ENCODE results near the gene VSIG1.

DNA sequence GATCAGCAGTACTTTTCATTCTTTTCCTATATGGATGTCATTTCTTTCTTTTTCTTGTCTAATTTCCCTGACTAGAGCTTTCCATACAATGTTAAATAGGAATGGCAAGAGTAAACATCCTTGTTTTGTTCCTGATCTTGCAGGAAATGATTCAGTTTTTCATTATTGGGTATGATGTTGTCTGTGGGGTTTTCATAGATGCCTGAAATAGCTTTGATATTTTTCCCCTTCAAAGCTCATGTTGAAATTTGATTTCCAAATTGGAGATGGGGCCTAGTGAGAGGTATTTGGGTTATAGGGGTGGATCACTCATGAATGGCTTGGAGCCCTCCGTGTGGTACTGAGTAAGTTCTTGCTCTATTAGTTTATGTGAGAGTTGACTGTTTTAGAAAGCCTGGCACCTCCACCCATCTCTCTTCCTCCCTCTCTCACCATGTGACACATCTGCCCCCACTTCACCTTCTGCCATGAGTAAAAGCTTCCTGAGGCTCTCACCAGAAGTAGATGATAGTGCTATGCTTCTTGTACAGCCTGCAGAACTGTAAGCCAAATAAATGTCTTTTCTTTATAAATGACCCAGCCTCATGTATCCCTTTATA lies 22.3 kb upstream of the VSIG1 start:
- TF ChIP-seq POLR2A (IDR thresholded peaks at IDR 0.05) (no peak), POLR2AphosphoS5 (IDR thresholded peaks at IDR 0.05) (no peak)
- TF ChIP-seq, protein P1, sequence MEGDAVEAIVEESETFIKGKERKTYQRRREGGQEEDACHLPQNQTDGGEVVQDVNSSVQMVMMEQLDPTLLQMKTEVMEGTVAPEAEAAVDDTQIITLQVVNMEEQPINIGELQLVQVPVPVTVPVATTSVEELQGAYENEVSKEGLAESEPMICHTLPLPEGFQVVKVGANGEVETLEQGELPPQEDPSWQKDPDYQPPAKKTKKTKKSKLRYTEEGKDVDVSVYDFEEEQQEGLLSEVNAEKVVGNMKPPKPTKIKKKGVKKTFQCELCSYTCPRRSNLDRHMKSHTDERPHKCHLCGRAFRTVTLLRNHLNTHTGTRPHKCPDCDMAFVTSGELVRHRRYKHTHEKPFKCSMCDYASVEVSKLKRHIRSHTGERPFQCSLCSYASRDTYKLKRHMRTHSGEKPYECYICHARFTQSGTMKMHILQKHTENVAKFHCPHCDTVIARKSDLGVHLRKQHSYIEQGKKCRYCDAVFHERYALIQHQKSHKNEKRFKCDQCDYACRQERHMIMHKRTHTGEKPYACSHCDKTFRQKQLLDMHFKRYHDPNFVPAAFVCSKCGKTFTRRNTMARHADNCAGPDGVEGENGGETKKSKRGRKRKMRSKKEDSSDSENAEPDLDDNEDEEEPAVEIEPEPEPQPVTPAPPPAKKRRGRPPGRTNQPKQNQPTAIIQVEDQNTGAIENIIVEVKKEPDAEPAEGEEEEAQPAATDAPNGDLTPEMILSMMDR (IDR thresholded peaks at IDR 0.05), result no peak

Data from breast epithelium (tissue), 3 donors.